ENCODE data around the gene TMEM229B.
"Not testable (repeated sequence)": the region's sequence is repeated elsewhere in the genome, so short reads cannot be mapped to it uniquely, and the experiment has no call there.

Gene TMEM229B

GRCh38 chr14:67451667-67452066, 36.9 kb downstream of the TMEM229B start:
- not testable (repeated sequence) for H3K9ac ChIP-seq (ENCODE audit: low read length); H3K36me3 ChIP-seq (ENCODE audit: control insufficient read depth in 1 of 2, insufficient read depth in 2 of 2, low read depth in 1 of 2, low read length in 2 of 2); H3K4me3 ChIP-seq (ENCODE audit: insufficient read depth in 1 of 2, low read depth in 1 of 2, low read length in 2 of 2); H3K4ac ChIP-seq (ENCODE audit: low read depth in 1 of 2, low read length in 2 of 2); H3K9me3 ChIP-seq (ENCODE audit: control insufficient read depth, low read length); H2AFZ ChIP-seq (ENCODE audit: low read depth, low read length); H3K14ac ChIP-seq (ENCODE audit: low read length in 2 of 2); H3K79me1 ChIP-seq (replicated peaks; ENCODE audit: low read length, poor library complexity, severe bottlenecking); H3K27ac ChIP-seq (ENCODE audit: low read length, poor library complexity, severe bottlenecking); H3K23ac ChIP-seq (ENCODE audit: low read length in 2 of 2); DNase-seq; H3K4me1 ChIP-seq (ENCODE audit: control insufficient read depth, insufficient read depth, low read depth, low read length); H2BK15ac ChIP-seq (ENCODE audit: low read depth, poor library complexity, severe bottlenecking); H2BK120ac ChIP-seq (ENCODE audit: low read depth, low read length); H3K18ac ChIP-seq (ENCODE audit: low read depth in 1 of 2, low read length in 2 of 2); H3K4me2 ChIP-seq (ENCODE audit: low read length, poor library complexity, severe bottlenecking); H4K91ac ChIP-seq (ENCODE audit: low read length); H2AK5ac ChIP-seq (ENCODE audit: low read length, severe bottlenecking); H4K8ac ChIP-seq (ENCODE audit: low read length); H2BK12ac ChIP-seq (ENCODE audit: low read length in 2 of 2); H2BK5ac ChIP-seq (ENCODE audit: low read depth, low read length, poor library complexity, severe bottlenecking)
- 80% methylated on average over 4 of the region's 6 CpGs for WGBS
- H3K27me3 ChIP-seq (ENCODE audit: control insufficient read depth in 1 of 2, insufficient read depth in 1 of 2, low read length in 2 of 2), result peaks cover 12 to 27% of the 10 kb centered on the region in 2 experiments

GRCh38 chr14:67449096-67449495, 39.4 kb downstream of the TMEM229B start:
- Histone ChIP-seq H3K4me2 (ENCODE audit: low read length, poor library complexity, severe bottlenecking) (no peak overlapping the region), H3K79me1 (replicated peaks; ENCODE audit: low read length, poor library complexity, severe bottlenecking) (no peaks in the 10 kb centered on the region), H4K91ac (ENCODE audit: low read length) (no peak overlapping the region), H3K23ac (ENCODE audit: low read length in 2 of 2) (no peak overlapping the region), H3K4me3 (ENCODE audit: insufficient read depth in 1 of 2, low read depth in 1 of 2, low read length in 2 of 2) (no peak overlapping the region), H2BK15ac (ENCODE audit: low read depth, poor library complexity, severe bottlenecking) (no peak overlapping the region), H4K8ac (ENCODE audit: low read length) (no peak overlapping the region), H2BK120ac (ENCODE audit: low read depth, low read length) (no peak overlapping the region), H2BK5ac (ENCODE audit: low read depth, low read length, poor library complexity, severe bottlenecking) (no peak overlapping the region), H3K4ac (ENCODE audit: low read depth in 1 of 2, low read length in 2 of 2) (no peak overlapping the region), H3K9ac (ENCODE audit: low read length) (no peak overlapping the region), H2AK5ac (ENCODE audit: low read length, severe bottlenecking) (no peak overlapping the region), H3K36me3 (ENCODE audit: control insufficient read depth in 1 of 2, insufficient read depth in 2 of 2, low read depth in 1 of 2, low read length in 2 of 2) (no peaks in the 10 kb centered on the region), H2AFZ (ENCODE audit: low read depth, low read length) (no peak overlapping the region), H2BK12ac (ENCODE audit: low read length in 2 of 2) (no peak overlapping the region), H3K18ac (ENCODE audit: low read depth in 1 of 2, low read length in 2 of 2) (no peak overlapping the region), H3K4me1 (ENCODE audit: control insufficient read depth, insufficient read depth, low read depth, low read length) (no peaks in the 10 kb centered on the region), H3K9me3 (ENCODE audit: control insufficient read depth, low read length) (no peaks in the 10 kb centered on the region), H3K27me3 (ENCODE audit: control insufficient read depth in 1 of 2, insufficient read depth in 1 of 2, low read length in 2 of 2) (peaks cover 27 to 37% of the 10 kb centered on the region in 2 experiments), H3K27ac (ENCODE audit: low read length, poor library complexity, severe bottlenecking) (no peak overlapping the region), H3K14ac (ENCODE audit: low read length in 2 of 2) (no peak overlapping the region)
- WGBS, result 93% methylated on average over 2 of the region's 2 CpGs
- DNase-seq, result no peak

GRCh38 chr14:67447033-67447381, 41.5 kb downstream of the TMEM229B start:
- no peak overlapping the region for H4K8ac ChIP-seq (ENCODE audit: low read length)
- no peak overlapping the region for H3K14ac ChIP-seq (ENCODE audit: low read length in 2 of 2)
- no peak overlapping the region for H3K4ac ChIP-seq (ENCODE audit: low read depth in 1 of 2, low read length in 2 of 2)
- no peaks in the 10 kb centered on the region for H3K9me3 ChIP-seq (ENCODE audit: control insufficient read depth, low read length)
- no peak overlapping the region for H2BK12ac ChIP-seq (ENCODE audit: low read length in 2 of 2)
- H3K23ac ChIP-seq (ENCODE audit: low read length in 2 of 2), result no peak overlapping the region
- no peaks in the 10 kb centered on the region for H3K79me1 ChIP-seq (replicated peaks; ENCODE audit: low read length, poor library complexity, severe bottlenecking)
- no peak overlapping the region for H3K4me2 ChIP-seq (ENCODE audit: low read length, poor library complexity, severe bottlenecking)
- H3K18ac ChIP-seq (ENCODE audit: low read depth in 1 of 2, low read length in 2 of 2), result no peak overlapping the region
- H3K4me3 ChIP-seq (ENCODE audit: insufficient read depth in 1 of 2, low read depth in 1 of 2, low read length in 2 of 2), result no peak overlapping the region
- H4K91ac ChIP-seq (ENCODE audit: low read length), result no peak overlapping the region
- no peak overlapping the region for H2AFZ ChIP-seq (ENCODE audit: low read depth, low read length)
- H2AK5ac ChIP-seq (ENCODE audit: low read length, severe bottlenecking), result no peak overlapping the region
- no peaks in the 10 kb centered on the region for H3K4me1 ChIP-seq (ENCODE audit: control insufficient read depth, insufficient read depth, low read depth, low read length)
- H2BK120ac ChIP-seq (ENCODE audit: low read depth, low read length), result no peak overlapping the region
- peaks cover 26 to 29% of the 10 kb centered on the region in 2 experiments for H3K27me3 ChIP-seq (ENCODE audit: control insufficient read depth in 1 of 2, insufficient read depth in 1 of 2, low read length in 2 of 2)
- H3K9ac ChIP-seq (ENCODE audit: low read length), result no peak overlapping the region
- DNase-seq, result no peak
- no peak overlapping the region for H2BK5ac ChIP-seq (ENCODE audit: low read depth, low read length, poor library complexity, severe bottlenecking)
- H3K36me3 ChIP-seq (ENCODE audit: control insufficient read depth in 1 of 2, insufficient read depth in 2 of 2, low read depth in 1 of 2, low read length in 2 of 2), result no peaks in the 10 kb centered on the region
- no CpG with 5 or more reads among the region's 1 CpG for WGBS
- no peak overlapping the region for H2BK15ac ChIP-seq (ENCODE audit: low read depth, poor library complexity, severe bottlenecking)
- no peak overlapping the region for H3K27ac ChIP-seq (ENCODE audit: low read length, poor library complexity, severe bottlenecking)

- no peak overlapping the region for H2AK5ac ChIP-seq (ENCODE audit: low read length, severe bottlenecking)
- H3K27ac ChIP-seq (ENCODE audit: low read length, poor library complexity, severe bottlenecking), result no peak overlapping the region
- H2BK5ac ChIP-seq (ENCODE audit: low read depth, low read length, poor library complexity, severe bottlenecking), result no peak overlapping the region
- H3K4me3 ChIP-seq (ENCODE audit: insufficient read depth in 1 of 2, low read depth in 1 of 2, low read length in 2 of 2), result no peak overlapping the region
- peaks cover 28 to 29% of the 10 kb centered on the region in 2 experiments for H3K27me3 ChIP-seq (ENCODE audit: control insufficient read depth in 1 of 2, insufficient read depth in 1 of 2, low read length in 2 of 2)
- H2BK15ac ChIP-seq (ENCODE audit: low read depth, poor library complexity, severe bottlenecking), result no peak overlapping the region
- DNase-seq, result no peak
- H3K9ac ChIP-seq (ENCODE audit: low read length), result no peak overlapping the region
- no peak overlapping the region for H3K18ac ChIP-seq (ENCODE audit: low read depth in 1 of 2, low read length in 2 of 2)
- H2AFZ ChIP-seq (ENCODE audit: low read depth, low read length), result no peak overlapping the region
- 75% methylated on average over 7 of the region's 8 CpGs for WGBS
- H4K8ac ChIP-seq (ENCODE audit: low read length), result no peak overlapping the region
- H3K14ac ChIP-seq (ENCODE audit: low read length in 2 of 2), result no peak overlapping the region
- H3K23ac ChIP-seq (ENCODE audit: low read length in 2 of 2), result no peak overlapping the region
- H3K9me3 ChIP-seq (ENCODE audit: control insufficient read depth, low read length), result no peaks in the 10 kb centered on the region
- no peaks in the 10 kb centered on the region for H3K36me3 ChIP-seq (ENCODE audit: control insufficient read depth in 1 of 2, insufficient read depth in 2 of 2, low read depth in 1 of 2, low read length in 2 of 2)
- H3K4ac ChIP-seq (ENCODE audit: low read depth in 1 of 2, low read length in 2 of 2), result no peak overlapping the region
- H3K4me1 ChIP-seq (ENCODE audit: control insufficient read depth, insufficient read depth, low read depth, low read length), result no peaks in the 10 kb centered on the region
- no peak overlapping the region for H3K4me2 ChIP-seq (ENCODE audit: low read length, poor library complexity, severe bottlenecking)
- no peak overlapping the region for H2BK12ac ChIP-seq (ENCODE audit: low read length in 2 of 2)
- H2BK120ac ChIP-seq (ENCODE audit: low read depth, low read length), result no peak overlapping the region
- no peak overlapping the region for H4K91ac ChIP-seq (ENCODE audit: low read length)
- H3K79me1 ChIP-seq (replicated peaks; ENCODE audit: low read length, poor library complexity, severe bottlenecking), result no peaks in the 10 kb centered on the region
These were observed 42.0 kb downstream of the TMEM229B start for GRCh38 chr14:67446371-67447032.

Measured in mesenchymal stem cell (in vitro differentiated cells and primary cell).